ENCODE data around the gene ALKBH5.

The ALKBH5 gene

GRCh38 chr17:18197535-18198194 is 14.0 kb downstream of the ALKBH5 start:
- H3K4me3 ChIP-seq (ENCODE audit: low read depth, low read length) = no peak overlapping the region
- no peaks in the 10 kb centered on the region for H3K36me3 ChIP-seq (ENCODE audit: control insufficient read depth, insufficient read depth, low read length)
- TF ChIP-seq CTCF (IDR thresholded peaks at IDR 0.05) = no peak
- peaks cover 64% of the 10 kb centered on the region for H3K79me2 ChIP-seq
- H3K4me2 ChIP-seq (ENCODE audit: low read length) = no peak overlapping the region
- H3K9me3 ChIP-seq (ENCODE audit: control insufficient read depth, low read length) = no peaks in the 10 kb centered on the region
- no peak overlapping the region for H3K9ac ChIP-seq
- no peak overlapping the region for H2AFZ ChIP-seq
- no peak overlapping the region for H3K27ac ChIP-seq
- H3K4me1 ChIP-seq = peaks cover 8% of the 10 kb centered on the region
- no peaks in the 10 kb centered on the region for H3K27me3 ChIP-seq (ENCODE audit: control insufficient read depth, insufficient read depth, low read length)

- no peaks in the 10 kb centered on the region for H3K36me3 ChIP-seq (ENCODE audit: control insufficient read depth, insufficient read depth, low read length)
Observed at GRCh38 chr17:18198530-18198929, 14.9 kb downstream of the ALKBH5 start.

GRCh38 chr17:18201108-18201507 is 17.5 kb downstream of the ALKBH5 start:
- Histone ChIP-seq H3K4me1 (peaks cover 6% of the 10 kb centered on the region), H3K79me2 (peaks cover 53% of the 10 kb centered on the region), H3K27ac (no peak overlapping the region), H3K27me3 (ENCODE audit: control insufficient read depth, insufficient read depth, low read length) (no peaks in the 10 kb centered on the region), H3K4me2 (ENCODE audit: low read length) (no peak overlapping the region), H3K36me3 (ENCODE audit: control insufficient read depth, insufficient read depth, low read length) (no peaks in the 10 kb centered on the region), H2AFZ (no peak overlapping the region), H3K9ac (no peak overlapping the region), H3K9me3 (ENCODE audit: control insufficient read depth, low read length) (no peaks in the 10 kb centered on the region), H3K4me3 (ENCODE audit: low read depth, low read length) (no peak overlapping the region)
- TF ChIP-seq CTCF (IDR thresholded peaks at IDR 0.05) = no peak

More at GRCh38 chr17:18198530-18198929, 14.9 kb downstream of the ALKBH5 start:
- Histone ChIP-seq H3K4me3 (ENCODE audit: low read depth, low read length) (no peak overlapping the region), H3K79me2 (peaks cover 62% of the 10 kb centered on the region), H2AFZ (no peak overlapping the region), H3K9me3 (ENCODE audit: control insufficient read depth, low read length) (no peaks in the 10 kb centered on the region), H3K4me1 (peaks cover 8% of the 10 kb centered on the region), H3K27ac (no peak overlapping the region), H3K27me3 (ENCODE audit: control insufficient read depth, insufficient read depth, low read length) (no peaks in the 10 kb centered on the region), H3K4me2 (ENCODE audit: low read length) (no peak overlapping the region), H3K9ac (no peak overlapping the region)
- no peak for TF ChIP-seq CTCF (IDR thresholded peaks at IDR 0.05)

- Histone ChIP-seq H3K4me3 (ENCODE audit: low read depth, low read length) (no peak overlapping the region), H3K9me3 (ENCODE audit: control insufficient read depth, low read length) (no peaks in the 10 kb centered on the region), H2AFZ (no peak overlapping the region), H3K4me1 (peaks cover 6% of the 10 kb centered on the region), H3K79me2 (peaks cover 37% of the 10 kb centered on the region), H3K36me3 (ENCODE audit: control insufficient read depth, insufficient read depth, low read length) (no peaks in the 10 kb centered on the region), H3K27ac (no peak overlapping the region), H3K9ac (no peak overlapping the region), H3K4me2 (ENCODE audit: low read length) (no peak overlapping the region), H3K27me3 (ENCODE audit: control insufficient read depth, insufficient read depth, low read length) (no peaks in the 10 kb centered on the region)
- no peak for TF ChIP-seq CTCF (IDR thresholded peaks at IDR 0.05)
Observed at GRCh38 chr17:18203308-18203707, 19.7 kb downstream of the ALKBH5 start.

GRCh38 chr17:18205861-18206260 is 22.2 kb downstream of the ALKBH5 start:
- Histone ChIP-seq H2AFZ (no peak overlapping the region), H3K9me3 (ENCODE audit: control insufficient read depth, low read length) (no peaks in the 10 kb centered on the region), H3K4me1 (peaks cover 2% of the 10 kb centered on the region), H3K27ac (no peak overlapping the region), H3K36me3 (ENCODE audit: control insufficient read depth, insufficient read depth, low read length) (no peaks in the 10 kb centered on the region), H3K27me3 (ENCODE audit: control insufficient read depth, insufficient read depth, low read length) (no peaks in the 10 kb centered on the region), H3K9ac (no peak overlapping the region), H3K4me2 (ENCODE audit: low read length) (no peak overlapping the region), H3K4me3 (ENCODE audit: low read depth, low read length) (no peak overlapping the region), H3K79me2 (peaks cover 25% of the 10 kb centered on the region)
- TF ChIP-seq CTCF (IDR thresholded peaks at IDR 0.05) = no peak
